ENCODE results near the gene CHST12.

DNA sequence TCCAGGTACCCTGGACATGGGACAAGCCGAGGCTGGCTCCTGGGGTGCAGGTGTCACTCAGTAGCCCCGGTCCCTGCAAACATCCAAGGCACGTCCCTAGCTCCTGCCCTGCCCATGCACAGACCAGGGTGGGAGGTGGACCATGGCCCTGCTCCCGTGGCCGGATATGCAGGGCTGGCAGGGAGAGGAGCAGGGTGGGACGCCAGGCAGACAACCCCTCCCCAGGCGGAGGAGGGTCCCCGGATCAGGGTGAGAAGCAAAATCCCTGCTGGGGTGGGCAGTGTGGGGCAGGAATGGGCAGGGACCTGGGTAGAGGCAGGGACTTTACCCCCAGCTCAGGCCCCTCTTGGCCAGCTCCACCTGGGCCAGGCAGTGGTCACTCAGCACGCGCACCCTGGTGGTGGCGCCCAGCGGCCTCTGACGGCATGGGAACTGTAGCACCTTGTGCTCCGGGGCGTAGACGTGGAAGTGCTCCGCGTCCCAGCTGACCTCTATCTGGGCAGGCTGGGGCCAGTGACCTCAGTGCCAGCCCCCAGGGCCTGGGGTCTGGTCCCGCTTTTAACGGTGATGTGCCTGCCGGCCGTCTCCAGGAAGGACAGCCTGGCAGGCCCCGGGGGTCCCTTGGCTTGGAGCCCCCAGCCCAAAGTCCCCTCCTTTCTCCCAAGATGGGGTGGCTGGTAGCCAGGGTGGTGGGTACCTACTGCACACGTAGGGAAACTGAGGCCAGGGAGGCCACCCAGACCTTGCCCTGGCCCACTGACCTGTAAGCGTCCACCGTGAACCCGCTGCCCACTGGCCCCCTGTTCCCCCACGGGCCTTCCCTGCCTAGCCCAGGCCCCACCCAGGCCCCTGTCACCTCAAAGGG is 71.6 kb downstream of the CHST12 start:
- TF ChIP-seq CTCF (conservative IDR thresholded peaks at IDR 0.05; ENCODE audit: low read depth, low read length): no peak
- no peak for TF ChIP-seq EZH2phosphoT487 (IDR thresholded peaks at IDR 0.05; ENCODE audit: borderline replicate concordance, low read length)
- no peak for TF ChIP-seq EZH2 (IDR thresholded peaks at IDR 0.05; ENCODE audit: low read length, unreplicated experiment)
